Measurements from ENCODE around the gene BDKRB1. TPM values are rescaled to one million over a fixed set of nuclear protein-coding genes. Genes with fewer than 3 reads are reported as not detected.
A peak's percentile ranks its signal among the peaks of the same experiment; 100 is the strongest.

BDKRB1 gene
- total RNA-seq, 4 donors from 2014 or later: 0.63 to 2.4 (median 2.2) TPM; not detected in 1

GRCh38 chr14:96245710-96246538, 10.1 kb upstream of the BDKRB1 start:
- no peak overlapping the region for H3K4me3 ChIP-seq
- peaks cover 0 to 5% (median 0%) of the 10 kb centered on the region in 4 donors for H3K9me3 ChIP-seq
- TF ChIP-seq EP300 (IDR thresholded peaks at IDR 0.05): no peak
- TF ChIP-seq, protein P1, sequence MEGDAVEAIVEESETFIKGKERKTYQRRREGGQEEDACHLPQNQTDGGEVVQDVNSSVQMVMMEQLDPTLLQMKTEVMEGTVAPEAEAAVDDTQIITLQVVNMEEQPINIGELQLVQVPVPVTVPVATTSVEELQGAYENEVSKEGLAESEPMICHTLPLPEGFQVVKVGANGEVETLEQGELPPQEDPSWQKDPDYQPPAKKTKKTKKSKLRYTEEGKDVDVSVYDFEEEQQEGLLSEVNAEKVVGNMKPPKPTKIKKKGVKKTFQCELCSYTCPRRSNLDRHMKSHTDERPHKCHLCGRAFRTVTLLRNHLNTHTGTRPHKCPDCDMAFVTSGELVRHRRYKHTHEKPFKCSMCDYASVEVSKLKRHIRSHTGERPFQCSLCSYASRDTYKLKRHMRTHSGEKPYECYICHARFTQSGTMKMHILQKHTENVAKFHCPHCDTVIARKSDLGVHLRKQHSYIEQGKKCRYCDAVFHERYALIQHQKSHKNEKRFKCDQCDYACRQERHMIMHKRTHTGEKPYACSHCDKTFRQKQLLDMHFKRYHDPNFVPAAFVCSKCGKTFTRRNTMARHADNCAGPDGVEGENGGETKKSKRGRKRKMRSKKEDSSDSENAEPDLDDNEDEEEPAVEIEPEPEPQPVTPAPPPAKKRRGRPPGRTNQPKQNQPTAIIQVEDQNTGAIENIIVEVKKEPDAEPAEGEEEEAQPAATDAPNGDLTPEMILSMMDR (IDR thresholded peaks at IDR 0.05): no peak
- H3K36me3 ChIP-seq: peaks cover 0 to 14% (median 0%) of the 10 kb centered on the region in 3 donors
- DNase-seq (ENCODE audit: low spot score in 2 of 2): no peak
- no peak overlapping the region for H3K27ac ChIP-seq
- H3K27me3 ChIP-seq: no peaks in the 10 kb centered on the region
- 84% methylated on average over 3 of the region's 3 CpGs for WGBS, 2 donors
- H3K4me1 ChIP-seq: peaks cover 0 to 4% (median 0%) of the 10 kb centered on the region in 4 donors

DNA sequence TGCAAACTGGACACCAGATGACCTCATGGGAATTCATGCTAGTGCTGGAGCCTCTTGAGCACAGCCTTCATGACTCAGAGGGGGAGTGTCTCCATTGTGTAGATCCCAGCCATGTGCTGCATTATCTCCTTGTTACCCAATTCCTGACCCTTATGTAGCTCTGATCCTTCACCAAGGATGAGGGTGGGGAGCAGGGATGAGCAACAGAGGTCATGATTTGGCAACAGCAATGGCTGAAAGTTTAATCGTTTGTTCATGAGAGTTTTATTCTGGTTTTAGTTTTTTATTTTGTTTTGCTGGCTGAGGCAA, 9.5 kb upstream of the BDKRB1 start:
- DNase-seq (ENCODE audit: low spot score in 2 of 2): no peak
- H3K27me3 ChIP-seq: no peaks in the 10 kb centered on the region
- H3K4me3 ChIP-seq: no peak overlapping the region
- peaks cover 0 to 8% (median 0%) of the 10 kb centered on the region in 3 donors for H3K36me3 ChIP-seq
- H3K27ac ChIP-seq: no peak overlapping the region
- WGBS, 2 donors: 42 to 70% methylated on average over 1 of the region's 1 CpG
- peaks cover 0 to 5% (median 0%) of the 10 kb centered on the region in 4 donors for H3K9me3 ChIP-seq
- peaks cover 0 to 4% (median 0%) of the 10 kb centered on the region in 4 donors for H3K4me1 ChIP-seq
- TF ChIP-seq, protein P1 (IDR thresholded peaks at IDR 0.05): no peak
- TF ChIP-seq POLR2A (IDR thresholded peaks at IDR 0.05) (no peak), EP300 (IDR thresholded peaks at IDR 0.05) (no peak)

DNA sequence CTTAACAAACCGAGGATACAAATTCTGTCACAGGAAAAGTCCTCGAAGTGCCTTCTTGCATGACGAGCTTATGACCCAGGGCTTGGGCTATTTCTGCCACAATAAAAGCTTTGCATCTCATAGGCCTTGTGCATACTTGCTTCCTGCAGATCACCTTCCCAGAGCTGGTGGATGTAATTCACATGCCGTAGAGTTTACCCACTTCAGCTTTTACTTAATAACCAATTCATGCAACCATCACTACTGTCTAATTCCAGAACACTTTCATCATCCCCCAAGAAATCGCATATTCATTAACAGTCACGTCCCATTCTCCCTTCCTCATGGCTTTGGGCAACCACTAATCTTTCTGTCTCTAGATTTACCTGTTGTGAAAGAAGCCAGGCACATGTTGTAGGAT, 9.0 kb upstream of the BDKRB1 start:
- peaks cover 0 to 4% (median 0%) of the 10 kb centered on the region in 4 donors for H3K4me1 ChIP-seq
- 83 to 90% methylated on average over 6 of the region's 6 CpGs for WGBS, 2 donors
- H3K9me3 ChIP-seq: peaks cover 0 to 5% (median 0%) of the 10 kb centered on the region in 4 donors
- H3K4me3 ChIP-seq: no peak overlapping the region
- no peak for TF ChIP-seq POLR2A (IDR thresholded peaks at IDR 0.05)
- no peak for TF ChIP-seq EP300 (IDR thresholded peaks at IDR 0.05)
- TF ChIP-seq, protein P1 (IDR thresholded peaks at IDR 0.05): no peak
- no peak for DNase-seq (ENCODE audit: low spot score in 2 of 2)
- H3K36me3 ChIP-seq: peaks cover 0 to 3% (median 0%) of the 10 kb centered on the region in 3 donors
- no peaks in the 10 kb centered on the region for H3K27me3 ChIP-seq
- no peak overlapping the region for H3K27ac ChIP-seq

DNA sequence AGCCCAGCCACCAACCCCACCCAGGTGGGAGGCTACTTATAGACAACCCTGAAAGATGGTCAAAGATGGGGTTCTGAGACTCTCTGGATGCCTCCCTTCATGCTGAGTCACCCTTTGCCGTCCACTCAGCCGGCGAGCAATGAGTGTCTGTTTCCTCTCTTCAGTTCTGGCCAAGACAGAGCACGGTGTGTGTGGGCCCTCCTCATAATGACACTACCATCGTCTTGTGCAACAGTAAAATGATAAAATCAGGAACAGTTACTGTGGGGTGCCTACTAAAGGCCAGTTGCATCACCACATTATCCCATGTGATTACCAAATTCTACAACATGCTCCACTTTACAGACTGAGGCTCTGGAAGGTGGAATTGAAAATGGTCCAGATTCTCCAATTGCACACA, 7.0 kb upstream of the BDKRB1 start:
- peak overlapping the region in 1 of 4 donors; percentile 41 for H3K27ac ChIP-seq
- H3K27me3 ChIP-seq: no peaks in the 10 kb centered on the region
- WGBS, 2 donors: 55 to 57% methylated on average over 5 of the region's 5 CpGs
- H3K36me3 ChIP-seq: no peaks in the 10 kb centered on the region
- H3K9me3 ChIP-seq: no peaks in the 10 kb centered on the region
- peak in 1 of 2 donors; percentile 58 for DNase-seq (ENCODE audit: low spot score in 2 of 2)
- TF ChIP-seq EP300 (IDR thresholded peaks at IDR 0.05): peak in 1 of 2 donors; percentile 66
- no peak for TF ChIP-seq POLR2A (IDR thresholded peaks at IDR 0.05)
- TF ChIP-seq, protein P1 (IDR thresholded peaks at IDR 0.05): no peak
- H3K4me1 ChIP-seq: peaks cover 0 to 4% (median 0%) of the 10 kb centered on the region in 4 donors
- no peak overlapping the region for H3K4me3 ChIP-seq

- H3K27me3 ChIP-seq: no peaks in the 10 kb centered on the region
- H3K9me3 ChIP-seq: no peaks in the 10 kb centered on the region
- DNase-seq (ENCODE audit: low spot score in 2 of 2): no peak
- TF ChIP-seq POLR2A (IDR thresholded peaks at IDR 0.05) (no peak), EP300 (IDR thresholded peaks at IDR 0.05) (no peak)
- TF ChIP-seq, protein P1 (IDR thresholded peaks at IDR 0.05): no peak
- H3K36me3 ChIP-seq: no peaks in the 10 kb centered on the region
- peaks cover 0 to 4% (median 0%) of the 10 kb centered on the region in 4 donors for H3K4me1 ChIP-seq
- 43 to 55% methylated on average over 3 of the region's 3 CpGs for WGBS, 2 donors
- H3K4me3 ChIP-seq: no peak overlapping the region
- H3K27ac ChIP-seq: no peak overlapping the region
Observed at GRCh38 chr14:96250485-96250884, 5.5 kb upstream of the BDKRB1 start.

All from tibial nerve (tissue), 4 donors.